ENCODE data around the gene HPCAL1.
"Not testable (repeated sequence)": the region's sequence is repeated elsewhere in the genome, so short reads cannot be mapped to it uniquely, and the experiment has no call there.

Gene HPCAL1

GRCh38 chr2:10285191-10285555 is 17.5 kb upstream of the HPCAL1 start:
- H3K4me3 ChIP-seq (ENCODE audit: low read length): no peak overlapping the region
- no peak for TF ChIP-seq ZNF274 (IDR thresholded peaks at IDR 0.05; ENCODE audit: low read depth, low read length)

GRCh38 chr2:10285556-10286198 is 17.0 kb upstream of the HPCAL1 start:
- no peak overlapping the region for H3K4me3 ChIP-seq (ENCODE audit: low read length)
- TF ChIP-seq ZNF274 (IDR thresholded peaks at IDR 0.05; ENCODE audit: low read depth, low read length): no peak

GRCh38 chr2:10286216-10287037 is 16.3 kb upstream of the HPCAL1 start:
- no peak overlapping the region for H3K4me3 ChIP-seq (ENCODE audit: low read length)
- no peak for TF ChIP-seq ZNF274 (IDR thresholded peaks at IDR 0.05; ENCODE audit: low read depth, low read length)

GRCh38 chr2:10287761-10288160 is 14.9 kb upstream of the HPCAL1 start:
- no peak overlapping the region for H3K4me3 ChIP-seq (ENCODE audit: low read length)
- no peak for TF ChIP-seq ZNF274 (IDR thresholded peaks at IDR 0.05; ENCODE audit: low read depth, low read length)

GRCh38 chr2:10288606-10289005 is 14.1 kb upstream of the HPCAL1 start:
- TF ChIP-seq ZNF274 (IDR thresholded peaks at IDR 0.05; ENCODE audit: low read depth, low read length): no peak

GRCh38 chr2:10289352-10289751 is 13.4 kb upstream of the HPCAL1 start:
- H3K4me3 ChIP-seq (ENCODE audit: low read length): no peak overlapping the region
- TF ChIP-seq ZNF274 (IDR thresholded peaks at IDR 0.05; ENCODE audit: low read depth, low read length): no peak

More at GRCh38 chr2:10288606-10289005, 14.1 kb upstream of the HPCAL1 start:
- H3K4me3 ChIP-seq (ENCODE audit: low read length): no peak overlapping the region

GRCh38 chr2:10289891-10290290 is 12.8 kb upstream of the HPCAL1 start:
- H3K4me3 ChIP-seq (ENCODE audit: low read length): no peak overlapping the region
- TF ChIP-seq ZNF274 (IDR thresholded peaks at IDR 0.05; ENCODE audit: low read depth, low read length): no peak

- not testable (repeated sequence) for H3K4me3 ChIP-seq (ENCODE audit: low read length)
Observed at GRCh38 chr2:10291376-10291775, 11.3 kb upstream of the HPCAL1 start.

- no peak overlapping the region for H3K4me3 ChIP-seq (ENCODE audit: low read length)
- TF ChIP-seq ZNF274 (IDR thresholded peaks at IDR 0.05; ENCODE audit: low read depth, low read length): no peak
Observed at GRCh38 chr2:10292033-10292432, 10.7 kb upstream of the HPCAL1 start.

GRCh38 chr2:10293603-10294002 is 9.1 kb upstream of the HPCAL1 start:
- no peak for TF ChIP-seq ZNF274 (IDR thresholded peaks at IDR 0.05; ENCODE audit: low read depth, low read length)

GRCh38 chr2:10294077-10294476 is 8.6 kb upstream of the HPCAL1 start:
- H3K4me3 ChIP-seq (ENCODE audit: low read length): no peak overlapping the region
- no peak for TF ChIP-seq ZNF274 (IDR thresholded peaks at IDR 0.05; ENCODE audit: low read depth, low read length)

More at GRCh38 chr2:10293603-10294002, 9.1 kb upstream of the HPCAL1 start:
- H3K4me3 ChIP-seq (ENCODE audit: low read length): no peak overlapping the region

GRCh38 chr2:10295649-10296048 is 7.1 kb upstream of the HPCAL1 start:
- not testable (repeated sequence) for H3K4me3 ChIP-seq (ENCODE audit: low read length)

GRCh38 chr2:10296142-10296541 is 6.6 kb upstream of the HPCAL1 start:
- no peak overlapping the region for H3K4me3 ChIP-seq (ENCODE audit: low read length)
- no peak for TF ChIP-seq ZNF274 (IDR thresholded peaks at IDR 0.05; ENCODE audit: low read depth, low read length)

GRCh38 chr2:10297191-10297830 is 5.4 kb upstream of the HPCAL1 start:
- TF ChIP-seq ZNF274 (IDR thresholded peaks at IDR 0.05; ENCODE audit: low read depth, low read length): no peak

GRCh38 chr2:10297959-10298531 is 4.7 kb upstream of the HPCAL1 start:
- no peak for TF ChIP-seq ZNF274 (IDR thresholded peaks at IDR 0.05; ENCODE audit: low read depth, low read length)
- no peak overlapping the region for H3K4me3 ChIP-seq (ENCODE audit: low read length)

More at GRCh38 chr2:10297191-10297830, 5.4 kb upstream of the HPCAL1 start:
- no peak overlapping the region for H3K4me3 ChIP-seq (ENCODE audit: low read length)

- not testable (repeated sequence) for H3K4me3 ChIP-seq (ENCODE audit: low read length)
Observed at GRCh38 chr2:10298777-10299176, 3.9 kb upstream of the HPCAL1 start.

Data from GM08714 (cell line).